Germinal center (tissue), 1 donor: ENCODE results near the gene DSN1.
"Not testable (repeated sequence)": the region's sequence is repeated elsewhere in the genome, so short reads cannot be mapped to it uniquely, and the experiment has no call there.

Experiments
- DNase-seq: peaks from one replicate; pipeline ENCODE4 v3.0.0; 2012; ENCODE audit warnings: mixed read lengths, low spot score

The DSN1 gene, protein sequence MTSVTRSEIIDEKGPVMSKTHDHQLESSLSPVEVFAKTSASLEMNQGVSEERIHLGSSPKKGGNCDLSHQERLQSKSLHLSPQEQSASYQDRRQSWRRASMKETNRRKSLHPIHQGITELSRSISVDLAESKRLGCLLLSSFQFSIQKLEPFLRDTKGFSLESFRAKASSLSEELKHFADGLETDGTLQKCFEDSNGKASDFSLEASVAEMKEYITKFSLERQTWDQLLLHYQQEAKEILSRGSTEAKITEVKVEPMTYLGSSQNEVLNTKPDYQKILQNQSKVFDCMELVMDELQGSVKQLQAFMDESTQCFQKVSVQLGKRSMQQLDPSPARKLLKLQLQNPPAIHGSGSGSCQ

DNA sequence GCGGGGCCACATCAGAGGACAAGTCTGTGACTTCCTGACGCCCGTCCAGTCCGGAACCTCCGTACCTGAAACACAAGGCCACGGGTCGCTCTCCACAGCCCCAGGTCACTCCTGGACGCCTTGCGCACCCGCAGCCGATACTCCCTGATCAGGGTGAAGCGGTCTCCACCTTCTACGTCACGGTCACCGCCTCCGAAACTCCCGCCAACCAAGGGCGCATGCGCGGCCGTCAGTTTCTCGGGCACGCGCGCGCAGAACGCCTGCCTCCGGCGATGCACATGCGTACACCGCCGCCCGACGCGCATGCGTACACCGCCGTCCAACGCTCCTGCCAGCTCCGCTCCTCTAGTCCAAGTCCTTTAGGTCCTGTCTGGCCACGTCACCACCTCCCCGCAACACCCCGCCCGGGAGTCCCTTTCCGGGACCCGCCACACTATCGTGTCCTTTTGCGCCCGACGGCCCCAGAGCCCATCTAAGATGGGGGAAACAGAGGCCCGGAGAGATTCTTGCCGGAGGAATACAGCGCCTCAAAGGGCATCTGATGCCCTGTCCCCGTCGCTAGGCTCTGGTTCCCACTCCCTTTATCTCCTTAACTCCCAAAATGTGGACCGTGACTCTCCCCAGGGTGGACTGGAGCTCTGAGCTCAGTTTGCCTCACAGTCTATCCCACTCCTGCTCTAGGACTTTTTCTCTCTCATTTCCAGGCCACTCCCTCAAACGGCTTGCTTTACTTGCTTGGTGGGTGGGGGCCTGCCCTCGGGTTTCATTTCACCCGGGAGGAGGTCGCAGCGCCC is at the start of gene DSN1:
Gene DSN1, minus strand, starts transcription at position 167 of the 794 bp plus-strand sequence. CDS start 2,305 bp downstream, outside the sequence.
- peak; percentile 97 for DNase-seq

DNA sequence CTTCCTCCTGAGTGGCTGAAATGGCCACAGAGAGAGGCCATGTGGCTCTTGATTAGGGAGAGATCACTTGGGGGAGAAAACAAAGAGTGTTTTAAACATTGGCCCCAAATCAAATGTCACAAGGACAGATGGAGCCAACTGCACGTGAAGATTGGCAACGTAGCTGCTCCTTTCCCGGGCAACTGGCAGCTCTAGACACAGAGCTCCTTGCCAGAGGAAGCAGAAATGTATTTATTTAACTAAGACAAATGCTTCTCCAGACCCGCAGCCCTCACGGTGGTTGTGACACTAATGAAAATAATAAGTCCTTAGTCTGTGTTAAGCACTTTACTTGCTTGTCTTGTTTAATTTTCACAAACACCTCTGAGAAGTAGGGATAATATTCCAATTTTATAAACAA is 49.6 kb upstream of the DSN1 start:
- no peak for DNase-seq

DNA sequence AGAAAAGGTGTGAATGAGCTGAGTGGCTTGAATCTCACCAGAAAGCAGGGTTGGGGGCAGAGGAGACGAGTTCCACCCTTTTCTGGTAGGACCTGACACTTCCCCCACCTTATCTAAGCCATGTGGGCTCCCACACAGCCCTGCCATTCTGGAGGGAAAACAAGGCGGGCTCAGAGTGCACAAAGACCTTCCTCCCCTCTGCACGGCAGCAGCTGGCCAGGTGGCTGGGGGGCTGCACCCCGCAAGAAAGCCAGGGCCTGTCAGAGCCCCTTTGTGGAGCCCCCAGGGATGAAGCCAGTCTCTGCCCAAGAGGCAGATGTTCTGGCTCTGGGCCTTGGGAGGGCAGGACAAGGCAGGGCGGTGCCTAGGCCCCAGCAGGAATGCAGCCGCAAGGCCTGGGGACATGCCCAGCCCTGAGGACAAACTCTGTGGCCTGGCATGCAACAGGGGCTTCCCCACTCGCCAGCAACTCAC is 48.4 kb upstream of the DSN1 start:
- no peak for DNase-seq

DNA sequence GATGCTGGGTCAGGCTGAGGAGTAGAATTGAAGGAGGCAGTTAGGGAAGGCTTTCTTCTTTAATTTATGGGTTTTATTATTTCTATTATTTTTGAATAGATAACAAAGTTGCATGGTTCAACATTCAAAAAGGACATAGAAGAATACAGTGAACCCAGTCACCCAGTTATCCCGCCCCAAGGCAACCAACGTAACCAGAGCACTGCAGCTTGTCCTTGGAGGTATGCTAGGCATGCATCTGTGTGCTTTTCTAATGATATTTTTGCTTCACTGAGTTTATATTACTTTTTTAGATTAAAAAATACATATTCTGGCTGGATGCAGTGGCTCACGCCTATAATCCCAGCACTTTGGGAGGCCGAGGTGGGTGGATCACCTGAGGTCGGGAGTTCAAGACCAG is 47.4 kb upstream of the DSN1 start:
- no peak for DNase-seq

DNA sequence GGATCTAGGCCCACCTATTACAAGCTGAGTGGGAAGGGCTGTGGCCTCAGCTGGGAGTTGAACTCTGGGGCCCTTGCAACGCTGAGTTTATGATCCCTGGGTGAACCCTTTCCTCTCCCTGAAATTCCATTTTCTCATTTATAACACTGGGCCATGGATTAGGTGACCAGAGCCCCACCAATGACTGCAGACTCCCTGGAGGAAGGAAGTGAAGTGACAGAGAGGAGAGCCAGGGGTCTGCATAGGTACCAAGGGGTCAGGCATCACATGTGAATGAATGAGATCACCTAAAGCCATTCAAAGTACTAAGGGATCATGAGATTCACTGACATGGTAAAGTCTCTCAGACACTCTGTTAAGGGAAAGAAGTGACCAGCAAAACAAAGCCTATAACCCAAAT is 46.5 kb upstream of the DSN1 start:
- DNase-seq, result no peak

DNA sequence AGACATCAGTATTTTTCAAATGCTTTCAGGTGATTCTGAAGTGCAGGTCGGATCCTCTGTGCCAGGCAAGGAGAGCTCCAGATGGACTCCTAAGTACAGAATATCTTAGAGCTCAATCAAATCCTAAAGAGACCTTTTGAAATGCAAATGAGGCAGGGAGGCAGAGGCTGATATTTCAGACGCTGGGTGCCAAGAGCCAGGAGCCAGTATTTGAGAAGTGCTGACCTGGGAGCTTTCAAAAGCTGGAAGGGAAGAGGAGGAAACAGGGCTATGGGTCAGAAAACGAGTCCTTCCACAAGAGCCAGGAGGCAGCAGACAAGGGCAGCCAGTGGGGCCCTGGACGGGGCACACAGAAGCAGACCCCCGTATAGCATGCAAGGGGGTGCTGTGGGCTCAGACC is 46.1 kb upstream of the DSN1 start:
- no peak for DNase-seq

DNA sequence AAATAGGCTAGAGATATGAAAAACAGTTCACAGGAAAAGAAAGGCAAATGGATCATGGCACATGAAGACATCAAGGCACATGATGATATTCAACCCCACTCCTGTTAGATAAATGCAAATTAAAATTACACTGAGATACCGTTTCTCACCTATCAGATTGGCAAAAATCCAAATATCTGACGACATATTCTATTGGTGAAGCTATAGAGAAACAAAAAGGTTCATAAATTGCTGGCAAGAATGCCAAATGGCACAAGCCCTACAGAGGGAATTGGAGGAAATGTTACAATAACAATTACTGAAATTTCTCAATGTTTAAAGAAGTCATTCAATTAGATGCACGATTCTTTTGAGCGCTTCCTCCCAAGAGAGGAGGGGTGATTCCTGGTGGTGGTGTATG is 45.3 kb upstream of the DSN1 start:
- DNase-seq, result no peak

DNA sequence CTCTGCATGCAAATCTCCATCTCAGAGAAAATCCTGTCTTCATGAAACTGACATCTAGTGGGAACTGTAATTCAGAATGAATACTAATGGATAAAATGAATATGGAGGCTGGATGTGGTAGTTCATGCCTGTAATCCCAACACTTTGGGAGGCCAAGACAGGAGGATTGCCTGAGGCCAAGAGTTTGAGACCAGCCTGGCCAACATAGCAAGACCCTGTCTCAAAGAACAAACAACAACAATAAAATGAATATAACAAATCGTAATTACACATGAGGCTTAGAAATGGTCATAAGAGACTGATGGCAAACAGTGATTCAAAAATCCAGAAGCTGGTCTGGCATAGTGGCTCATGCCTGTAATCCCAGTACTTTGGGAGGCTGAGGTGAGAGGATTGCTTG is 44.6 kb upstream of the DSN1 start:
- no peak for DNase-seq

DNA sequence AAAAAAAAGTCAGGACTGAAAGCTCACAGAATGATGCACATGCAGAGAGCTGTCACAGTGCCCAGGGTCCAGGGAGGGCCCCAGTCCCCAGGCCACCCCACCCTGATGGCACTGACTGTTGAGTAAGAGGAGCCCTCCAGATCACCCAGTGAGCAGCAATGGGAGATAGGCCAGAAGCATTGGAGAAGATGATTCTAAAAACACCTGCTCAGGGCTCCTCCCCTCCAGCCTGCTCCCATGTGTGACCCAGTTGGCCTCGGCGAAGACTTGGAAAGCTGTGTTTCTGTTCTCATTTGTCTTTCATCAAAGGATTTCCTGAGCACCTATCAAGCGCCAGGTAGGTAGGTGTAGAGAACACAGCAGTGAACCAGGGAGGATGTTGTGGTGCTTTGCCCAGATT is 43.9 kb upstream of the DSN1 start:
- DNase-seq, result no peak

DNA sequence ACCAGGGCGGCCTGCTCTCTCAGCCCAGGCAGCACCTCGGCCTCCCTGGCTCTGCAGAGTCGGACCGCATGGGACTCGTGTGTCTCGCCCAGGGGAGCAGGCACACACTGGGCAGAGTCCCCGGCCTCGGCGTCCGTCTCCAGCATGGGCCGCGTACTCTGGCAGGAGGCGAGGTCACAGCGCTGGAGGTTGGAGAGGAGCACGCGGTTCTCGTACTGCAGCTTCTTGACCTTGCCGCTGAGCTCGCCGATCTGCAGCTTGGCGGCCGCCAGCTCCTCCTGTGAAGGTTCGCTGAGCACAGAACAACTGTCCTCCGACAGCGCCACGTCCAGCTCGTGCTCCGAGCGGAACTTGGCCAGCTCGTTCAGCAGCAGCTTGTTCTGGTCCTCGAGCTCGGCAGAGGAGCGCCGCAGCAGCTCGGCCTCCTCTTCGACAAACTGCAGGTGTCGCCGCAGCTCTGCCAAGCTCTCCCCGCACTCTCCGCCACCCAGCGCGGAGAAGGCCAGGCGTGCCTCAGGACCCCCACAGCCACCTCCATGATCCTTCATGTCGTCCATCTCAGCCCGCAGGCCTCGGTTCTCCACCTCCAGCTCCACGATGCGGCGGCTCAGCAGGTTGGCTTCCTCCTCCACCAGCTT is 42.0 kb upstream of the DSN1 start:
- DNase-seq, result no peak

DNA sequence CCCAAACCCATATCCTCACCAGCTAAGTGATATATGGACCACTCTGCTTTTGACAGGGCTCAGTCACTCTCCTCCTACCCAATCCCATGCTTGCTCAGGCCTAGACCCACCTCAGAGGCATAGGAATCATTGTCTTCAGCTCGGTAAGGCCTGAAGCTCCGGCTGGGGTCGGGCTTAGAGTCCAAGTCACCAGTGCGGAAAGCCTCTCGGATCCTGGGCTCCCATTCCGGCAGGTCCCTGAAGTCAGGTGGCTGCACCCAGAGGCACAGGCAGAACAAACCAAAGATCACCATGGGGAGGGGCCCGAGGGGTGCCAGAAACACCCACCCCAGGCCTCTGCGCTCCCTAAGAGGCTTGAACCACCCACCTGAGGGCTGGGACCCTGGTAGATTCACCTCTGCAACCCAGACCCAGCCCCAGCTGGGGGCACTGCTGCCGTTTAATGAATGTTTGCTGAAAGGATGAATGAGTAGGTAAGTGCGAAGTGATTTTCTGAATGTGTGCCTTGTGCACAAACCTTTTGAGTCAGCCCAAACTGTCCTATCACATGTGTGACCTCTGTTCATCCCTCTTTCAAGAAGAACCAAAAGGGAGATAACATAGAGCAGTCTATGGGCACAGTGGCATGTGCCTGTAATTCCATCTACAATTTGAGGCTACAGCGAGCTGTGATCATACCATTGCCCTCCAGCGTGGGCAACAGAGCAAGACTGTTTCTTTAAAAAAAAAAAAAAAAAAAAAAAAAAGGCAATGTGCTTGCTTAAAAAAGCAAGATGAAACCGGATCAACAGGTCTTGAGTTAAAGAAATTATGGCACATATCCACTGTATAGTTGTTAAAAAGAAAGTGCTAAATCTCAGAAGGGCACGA is 39.3 kb upstream of the DSN1 start:
- no peak for DNase-seq

DNA sequence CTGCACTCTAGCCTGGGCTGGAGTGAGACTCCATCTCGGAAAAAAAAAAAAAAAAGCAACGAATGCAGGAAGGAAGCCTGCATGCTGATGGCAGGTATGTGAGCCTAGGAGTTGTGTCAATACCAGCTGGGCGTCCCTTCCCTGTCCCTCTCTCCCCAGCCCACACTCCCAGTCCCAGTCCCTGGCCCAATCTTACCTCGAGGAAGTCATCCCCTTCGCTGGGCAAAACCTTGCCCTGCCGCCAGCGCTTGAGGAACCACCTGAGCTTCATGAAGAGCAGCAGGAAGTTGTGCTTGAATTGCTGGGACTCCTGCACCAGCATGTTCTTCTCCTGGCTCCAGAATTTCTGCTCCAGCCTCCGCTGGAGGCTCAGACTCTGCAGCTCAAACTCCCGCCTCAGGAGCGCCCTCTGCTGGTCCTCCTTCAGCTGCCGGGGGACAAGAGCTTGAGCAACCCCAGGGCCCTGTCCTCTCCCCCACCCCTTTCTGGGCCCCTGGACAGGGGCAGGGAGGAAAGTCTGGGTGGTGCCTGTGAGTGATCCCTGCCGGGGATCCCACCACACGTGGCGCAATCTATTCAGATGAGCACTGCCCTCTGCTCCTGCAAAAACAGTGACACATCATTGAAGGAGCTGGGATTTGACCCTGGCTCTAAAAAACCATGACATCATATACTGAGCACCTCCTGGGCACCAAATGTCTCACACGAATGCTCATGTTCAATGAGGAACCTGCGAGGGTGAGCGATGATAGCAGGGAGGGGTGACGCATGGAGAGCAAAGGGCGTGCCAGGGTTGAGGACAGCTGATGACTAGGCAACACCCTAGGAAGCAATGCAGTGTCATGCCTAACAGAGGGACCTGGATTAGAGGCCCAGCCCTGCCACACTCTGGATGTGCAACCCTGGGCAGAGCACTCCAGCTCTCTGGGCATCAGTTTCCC is 35.0 kb upstream of the DSN1 start:
- peak; percentile 72 for DNase-seq

DNA sequence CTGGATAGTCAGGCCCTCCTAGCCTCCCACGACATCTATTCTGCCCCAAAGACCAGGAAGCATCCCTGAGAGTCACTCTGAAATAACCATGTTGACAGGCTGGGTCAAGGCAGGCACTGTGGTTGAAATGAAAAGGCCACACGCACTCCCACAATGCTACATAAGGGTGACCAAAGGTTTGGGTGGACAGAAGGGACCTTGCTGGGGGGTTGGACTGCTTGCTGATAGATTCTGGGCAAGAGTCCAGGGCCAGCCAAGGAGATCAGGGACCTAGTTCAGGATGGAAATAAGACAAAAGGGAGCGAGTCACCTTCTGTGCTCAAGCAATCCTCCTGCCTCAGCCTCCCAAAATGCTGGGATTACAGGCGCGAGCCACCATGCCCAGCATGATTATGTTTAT is 32.5 kb upstream of the DSN1 start:
- no peak for DNase-seq

DNA sequence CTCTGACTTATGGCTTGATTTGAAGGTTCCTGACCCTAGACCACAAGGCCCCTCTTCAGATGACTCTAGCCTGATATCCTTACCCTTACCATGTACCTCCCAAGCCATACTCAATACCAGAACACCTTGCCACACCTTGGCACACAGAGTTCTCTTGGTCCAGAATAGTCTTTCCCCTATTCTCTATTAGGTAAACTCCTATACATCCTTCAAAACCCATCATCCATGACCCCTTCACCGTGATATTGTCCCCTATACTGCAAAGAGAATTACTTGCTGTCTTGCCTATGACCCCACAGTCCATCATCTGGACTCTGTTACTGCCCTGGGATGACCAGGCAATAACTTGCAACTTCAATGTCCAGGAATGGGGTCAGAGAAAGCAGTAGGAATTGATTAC is 31.8 kb upstream of the DSN1 start:
- no peak for DNase-seq

DNA sequence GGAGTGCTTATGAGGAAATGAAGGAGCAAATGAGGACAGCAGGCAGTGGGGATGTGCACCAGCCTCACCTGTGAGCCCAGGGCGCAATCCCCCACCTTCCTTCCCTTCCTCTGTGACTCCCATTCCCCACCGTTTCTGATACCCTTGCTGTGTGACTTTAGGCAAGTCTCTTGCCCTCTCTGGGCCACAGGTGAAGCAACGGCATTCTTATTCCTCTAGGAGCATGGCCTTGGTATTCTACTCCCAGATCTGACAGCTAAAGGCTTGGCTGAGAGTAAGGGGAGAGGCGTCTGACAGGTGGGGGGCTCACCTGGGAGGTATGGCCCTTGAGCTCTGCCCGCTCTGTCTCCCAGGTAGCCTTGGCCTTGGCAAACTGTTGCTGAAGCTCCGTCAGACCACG is 30.9 kb upstream of the DSN1 start:
- DNase-seq, result no peak

DNA sequence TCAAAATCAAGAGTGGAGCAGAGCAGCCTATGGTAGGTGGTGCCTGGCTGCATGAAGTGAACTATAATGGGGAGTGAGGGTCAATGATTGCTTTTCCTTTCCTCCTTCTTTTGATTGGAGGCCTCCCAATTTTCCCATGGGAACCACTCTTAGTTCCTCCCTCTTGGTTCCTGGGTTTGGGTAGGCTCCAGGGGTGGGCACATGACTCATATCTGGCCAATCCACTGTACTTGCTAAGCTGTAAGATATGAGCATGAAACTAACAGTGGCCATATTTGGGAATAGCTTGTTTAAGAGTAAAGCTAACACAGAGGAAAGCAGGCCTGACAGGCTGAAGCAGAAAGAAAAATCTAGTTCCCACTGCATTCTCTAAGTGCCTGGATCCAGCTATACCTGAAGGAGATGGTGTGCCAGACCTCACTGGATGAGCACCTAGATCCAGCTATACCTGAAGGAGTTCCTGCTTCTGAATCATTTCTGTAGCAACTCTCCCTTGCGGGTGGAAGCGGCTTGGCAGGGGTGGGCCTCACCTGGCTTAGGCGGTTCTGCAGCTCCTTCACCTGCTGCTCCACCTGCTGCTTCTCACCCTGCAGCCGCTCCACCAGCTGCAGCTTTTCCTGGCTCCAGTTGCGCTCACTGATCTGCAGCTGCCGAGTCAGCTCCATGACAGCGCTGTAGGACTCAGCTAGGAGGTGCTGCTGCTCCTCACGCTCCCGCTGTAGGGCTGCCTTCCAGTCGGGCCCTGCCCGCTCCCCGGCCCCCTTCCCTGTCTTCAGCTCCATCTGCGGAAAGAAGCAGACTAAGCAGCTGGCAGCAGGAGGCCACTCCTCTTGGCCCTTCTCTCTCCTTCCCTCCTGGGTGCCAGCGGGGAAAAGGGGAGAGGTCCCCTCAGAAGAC is 29.0 kb upstream of the DSN1 start:
- DNase-seq, result no peak

DNA sequence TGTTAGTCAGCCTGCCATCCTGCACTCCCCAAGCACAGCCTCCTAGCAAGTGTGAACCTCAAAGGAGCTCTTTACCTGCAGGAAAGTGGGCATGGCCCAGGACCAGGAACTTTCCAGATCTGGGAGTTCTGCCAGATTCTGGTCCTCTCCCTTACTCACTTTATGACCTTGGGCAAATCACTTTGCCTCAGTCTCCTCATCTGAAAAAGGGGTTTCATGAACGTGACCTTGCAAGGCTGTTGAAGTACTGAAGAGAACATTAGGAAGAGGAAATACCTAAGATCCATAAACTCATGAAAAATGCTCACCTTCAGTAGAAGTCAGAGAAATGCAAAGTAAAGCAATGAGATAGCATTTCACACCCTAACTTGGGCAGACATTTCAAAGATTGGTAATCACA is 26.8 kb upstream of the DSN1 start:
- no peak for DNase-seq

DNA sequence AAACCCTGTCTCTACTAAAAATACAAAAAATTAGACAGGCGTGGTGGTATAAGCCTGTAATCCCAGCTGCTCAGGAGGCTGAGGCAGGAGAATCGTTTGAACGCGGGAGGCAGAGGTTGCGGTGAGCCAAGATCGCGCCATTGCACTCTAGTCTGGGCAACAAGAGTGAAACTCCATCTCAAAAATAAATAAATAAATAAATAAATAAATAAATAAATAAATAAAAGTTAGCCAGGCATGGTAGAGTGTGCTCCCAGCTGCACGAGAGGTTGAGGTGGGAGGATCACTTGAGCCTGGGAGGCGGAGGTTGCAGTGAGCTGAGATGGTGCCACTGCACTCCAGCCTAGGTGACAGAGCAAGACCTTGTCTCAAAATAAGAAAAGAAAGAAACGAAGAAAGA is 25.8 kb upstream of the DSN1 start:
- not testable (repeated sequence) for DNase-seq

DNA sequence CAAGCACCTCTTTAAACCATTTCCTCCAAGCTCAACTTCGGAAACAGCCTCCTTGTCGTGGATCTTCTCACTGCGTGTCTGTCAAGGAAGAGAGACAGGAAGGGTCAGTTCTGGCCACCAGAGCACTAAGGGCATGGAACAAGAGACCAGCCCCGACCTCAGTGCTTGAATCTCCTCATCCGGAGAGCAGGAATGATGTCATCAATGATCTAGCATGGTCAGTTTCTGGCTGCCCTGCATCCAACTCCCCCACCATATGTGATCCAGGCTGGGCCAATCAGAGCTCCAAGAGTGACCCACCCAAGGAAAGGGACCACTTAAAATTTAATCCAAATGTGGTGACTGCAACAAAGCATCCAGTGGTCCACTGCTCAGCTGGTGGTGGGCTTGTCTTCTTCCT is 23.3 kb upstream of the DSN1 start:
- no peak for DNase-seq

DNA sequence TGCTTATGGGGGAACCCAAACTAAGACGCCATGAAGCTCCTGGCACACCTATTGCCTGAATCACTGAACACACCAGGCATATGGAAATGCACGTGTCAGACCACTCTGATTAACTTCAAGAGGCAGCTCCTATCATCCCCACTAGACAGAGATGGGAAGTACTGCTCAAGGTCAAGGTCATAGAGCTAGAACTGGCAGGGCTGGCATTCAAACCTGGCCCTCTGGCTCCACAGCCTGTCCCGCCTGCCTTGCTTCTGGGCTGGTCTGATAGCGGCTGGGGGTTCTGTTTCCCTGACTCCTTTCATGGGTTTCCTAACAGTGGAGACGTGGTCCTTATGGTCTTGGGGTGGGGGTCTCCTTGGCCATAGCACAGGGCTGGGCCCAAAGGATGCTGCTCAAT is 22.6 kb upstream of the DSN1 start:
- no peak for DNase-seq
